Measurements from ENCODE around the gene AIFM2. TPM values are rescaled to one million over a fixed set of nuclear protein-coding genes. Genes with fewer than 3 reads are reported as not detected.

The AIFM2 gene
- total and polyA plus RNA-seq, 2 of the 13 experiments (the other 11 are each of a cell fraction or from before 2014, with no cell fraction given), result 20.3 to 29.5 TPM

DNA sequence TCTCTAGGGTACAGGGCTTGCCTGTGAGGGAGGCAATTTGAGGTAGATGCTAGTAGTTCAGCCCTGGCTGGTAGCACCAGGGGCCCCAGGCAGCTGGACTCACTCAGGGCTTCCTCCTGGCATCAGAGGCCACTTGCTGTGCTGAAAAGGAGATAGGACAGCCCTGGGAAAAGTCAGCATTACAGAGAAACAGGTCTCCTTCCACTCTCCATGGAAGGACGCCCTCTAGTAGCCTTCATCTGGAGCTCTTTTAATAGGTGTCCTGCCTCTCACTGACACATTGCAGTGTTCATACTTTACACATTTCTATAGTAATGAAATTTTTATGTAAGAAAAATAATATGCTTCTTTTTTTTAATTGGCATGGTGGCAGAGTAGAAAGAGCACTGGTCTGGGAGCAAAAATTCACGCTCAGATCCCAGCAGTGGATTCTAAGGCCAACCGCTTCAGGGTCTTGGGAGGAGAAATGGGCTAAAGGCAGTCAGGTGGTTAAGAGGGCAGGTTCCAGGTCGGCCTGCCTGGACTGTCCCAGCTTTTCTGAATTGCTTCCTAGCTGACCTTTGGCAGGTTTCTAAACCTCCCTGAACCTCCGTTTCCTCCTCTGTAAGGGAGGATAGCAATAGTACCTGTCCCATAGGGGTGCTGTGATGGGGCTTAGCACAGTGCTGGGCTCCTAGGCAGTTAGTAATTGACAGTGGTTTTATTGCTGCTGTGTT, 35.8 kb downstream of the AIFM2 start:
- WGBS (ENCODE audit: low lambda C conversion rate), result 89% methylated on average over 5 of the region's 5 CpGs
- no peak for DNase-seq (ENCODE audit: low spot score)
- in situ Hi-C loops (cut with HindIII; ENCODE audit: extremely low pct_ligation_motif_present, low pct_unique_long_range_greater_than_20kb), result no loop called here
- Histone ChIP-seq H3K4me3 (replicated peaks in 1 of 3; ENCODE audit: insufficient read depth in 1 of 3, low read depth in 2 of 3, low read length in 3 of 3) (no peak overlapping the region), H4K20me1 (ENCODE audit: insufficient read depth, low read length) (no peaks in the 10 kb centered on the region), H3K27me3 (ENCODE audit: control insufficient read depth in 1 of 2, insufficient read depth in 2 of 2, low read length in 2 of 2) (no peaks in the 10 kb centered on the region), H3K4me2 (ENCODE audit: low read depth, low read length) (no peak overlapping the region), H3K36me3 (replicated peaks in 1 of 2; ENCODE audit: control insufficient read depth in 1 of 2, insufficient read depth in 2 of 2, low read length in 2 of 2) (peaks cover 12 to 75% of the 10 kb centered on the region in 2 experiments), H3K4me1 (ENCODE audit: insufficient read depth, low read length) (peaks cover 38% of the 10 kb centered on the region), H2AFZ (ENCODE audit: low read length) (no peak overlapping the region), H3K9ac (ENCODE audit: insufficient read depth, low read depth, low read length) (no peak overlapping the region), H3K79me2 (ENCODE audit: insufficient read depth, low read length) (no peaks in the 10 kb centered on the region), H3K9me3 (ENCODE audit: low read length) (no peaks in the 10 kb centered on the region), H3K27ac (ENCODE audit: extremely low read length, insufficient read depth, low read length) (no peak overlapping the region)
- CTCF ChIA-PET (ENCODE audit: low intra/inter-chr PET ratio, low total read pairs), result no interaction called here
- TF ChIP-seq IKZF1 (IDR thresholded peaks at IDR 0.05) (no peak), ATM (IDR thresholded peaks at IDR 0.05; ENCODE audit: borderline replicate concordance) (no peak), ZNF564 (CRISPR knock-in tag; IDR thresholded peaks at IDR 0.05) (no peak), RNF219 (CRISPR knock-in tag; IDR thresholded peaks at IDR 0.05) (no peak), FOXP4 (CRISPR knock-in tag; IDR thresholded peaks at IDR 0.05) (no peak), FOXK2 (IDR thresholded peaks at IDR 0.05) (no peak)
- FAIRE-seq, result no peak
- BruUV-seq (replicated peaks), result no TSS peak
- intact Hi-C loops (cut with micrococcal nuclease; ENCODE audit: unreplicated experiment), result no loop called here
- ATAC-seq, result no peak; the same call in 2 of the 3 replicates
- POLR2A ChIA-PET, result interaction anchor here (1.2 kb wide), 1 partner anchor 35 kb away, joined by 3 read pairs; no protein-coding TSS in a partner anchor

Measured in HepG2 (cell line).